ENCODE measurements around the gene B4GALNT1.
"Not testable (repeated sequence)": the region's sequence is repeated elsewhere in the genome, so short reads cannot be mapped to it uniquely, and the experiment has no call there.

B4GALNT1 gene

GRCh38 chr12:57620245-57620935, 12.6 kb downstream of the B4GALNT1 start:
- DNase-seq: no peak

- DNase-seq: no peak
These were observed 13.4 kb downstream of the B4GALNT1 start for GRCh38 chr12:57619434-57620244.

- no peak for DNase-seq
These were observed 14.0 kb downstream of the B4GALNT1 start for GRCh38 chr12:57618966-57619433.

GRCh38 chr12:57618431-57618830, 14.6 kb downstream of the B4GALNT1 start:
- not testable (repeated sequence) for DNase-seq

- DNase-seq: no peak
These were observed 15.1 kb downstream of the B4GALNT1 start for GRCh38 chr12:57617942-57618341.

- DNase-seq: no peak
These were observed 16.5 kb downstream of the B4GALNT1 start for GRCh38 chr12:57616383-57617101.

GRCh38 chr12:57615637-57616036, 17.4 kb downstream of the B4GALNT1 start:
- DNase-seq: no peak

GRCh38 chr12:57614948-57615500, 18.0 kb downstream of the B4GALNT1 start:
- no peak for DNase-seq

- DNase-seq: no peak
These were observed 18.6 kb downstream of the B4GALNT1 start for GRCh38 chr12:57614178-57614947.

GRCh38 chr12:57613427-57614109, 19.4 kb downstream of the B4GALNT1 start:
- no peak for DNase-seq

- DNase-seq: no peak
These were observed 20.1 kb downstream of the B4GALNT1 start for GRCh38 chr12:57612711-57613426.

GRCh38 chr12:57611827-57612710, 20.9 kb downstream of the B4GALNT1 start:
- no peak for DNase-seq

GRCh38 chr12:57611108-57611826, 21.7 kb downstream of the B4GALNT1 start, which contains the start of gene ARHGEF25:
Gene ARHGEF25, plus strand, starts transcription at chr12:57611435. Its CDS starts 460 bp downstream, at chr12:57611895.
- peak; percentile 8 for DNase-seq

- DNase-seq: peak; percentile 7
These were observed 22.4 kb downstream of the B4GALNT1 start for GRCh38 chr12:57610554-57611107.

GRCh38 chr12:57609781-57610553, 23.0 kb downstream of the B4GALNT1 start:
- DNase-seq: no peak

GRCh38 chr12:57609101-57609780, 23.8 kb downstream of the B4GALNT1 start:
- no peak for DNase-seq

GRCh38 chr12:57607958-57608663, 24.9 kb downstream of the B4GALNT1 start:
- DNase-seq: no peak

All from NCI-H526 treated with DMSO at 0.1 percent for 48 hours (cell line).